ENCODE results near the gene COG8.

- no peak for TF ChIP-seq EGR1 (conservative IDR thresholded peaks at IDR 0.05)
- TF ChIP-seq ZNF184 (CRISPR knock-in tag; IDR thresholded peaks at IDR 0.05) = no peak
- no peak for TF ChIP-seq ZNF274 (IDR thresholded peaks at IDR 0.05; ENCODE audit: borderline replicate concordance, low read depth, low read length)
- no peak for TF ChIP-seq PHF8 (IDR thresholded peaks at IDR 0.05; ENCODE audit: borderline replicate concordance, low read length)
These were observed 10.5 kb downstream of the COG8 start for GRCh38 chr16:69328854-69329316.

Measured in K562 (cell line).